H1 (cell line): ENCODE results near the gene FBN2. TPM values are rescaled to one million over a fixed set of nuclear protein-coding genes. Genes with fewer than 3 reads are reported as not detected.

ENCODE experiments used
- CTCF ChIA-PET: fragments of 300-600 bp; sonication (Branson Sonifier 250); formaldehyde crosslinking; loops from one replicate; lab custom pipeline; 2021; ENCODE audit not compliant: partially characterized antibody; lab: Charles Lee
- POLR2A ChIA-PET: fragments of 300-600 bp; sonication (Branson Sonifier 250); formaldehyde crosslinking; loops from one replicate; lab custom pipeline; 2021; ENCODE audit warnings: inconsistent platforms; ENCODE audit not compliant: partially characterized antibody; lab: Charles Lee
- DNase-seq, 2 experiments: peaks; one replicate each; pipeline versions ENCODE4 v3.0.0 to v3.0.0-alpha.2; 2010 to 2022; ENCODE audit warnings: low spot score in 2 of 2, low read depth in 1 of 2, mixed read lengths in 1 of 2
- FAIRE-seq: peaks from 2 replicates; lab custom pipeline; 2011; peaks lifted over from hg19 to GRCh38; lab: Jason Lieb, UNC
- H2AFZ ChIP-seq: 2 replicates; pipeline ENCODE4 v1.8.1; 2012; ENCODE audit warnings: low read length, inconsistent platforms
- H2AK5ac ChIP-seq: 2 replicates; pipeline ENCODE4 v1.6.1; 2013; ENCODE audit warnings: low read depth, low read length
- H2BK120ac ChIP-seq: replicated peaks from 2 replicates; pipeline ENCODE3; 2013; ENCODE audit warnings: low read depth, low read length, inconsistent platforms
- H2BK12ac ChIP-seq: 2 replicates; pipeline ENCODE4 v1.6.1; 2013; ENCODE audit warnings: low read depth, low read length
- H2BK15ac ChIP-seq: 2 replicates; pipeline ENCODE4 v1.6.1; 2013; ENCODE audit warnings: low read length
- H2BK20ac ChIP-seq: 2 replicates; pipeline ENCODE4 v1.6.1; 2013; ENCODE audit warnings: low read length
- H2BK5ac ChIP-seq: 2 replicates; pipeline ENCODE4 v1.6.1; 2013; ENCODE audit warnings: low read depth, low read length
- H3K14ac ChIP-seq: 2 replicates; pipeline ENCODE4 v1.6.1; 2013; ENCODE audit warnings: inconsistent platforms; ENCODE audit not compliant: insufficient read length
- H3K18ac ChIP-seq: 2 replicates; pipeline ENCODE4 v1.6.1; 2013; ENCODE audit warnings: low read length; ENCODE audit errors: extremely low read depth
- H3K23ac ChIP-seq: 2 replicates; pipeline ENCODE4 v1.6.1; 2013; ENCODE audit warnings: inconsistent platforms; ENCODE audit not compliant: insufficient read length
- H3K23me2 ChIP-seq: 2 replicates; pipeline ENCODE4 v1.6.1; 2013; ENCODE audit warnings: low read depth, low read length
- H3K27ac ChIP-seq: 2 replicates; pipeline ENCODE4 v1.6.1; 2011; ENCODE audit warnings: low read depth, low read length, inconsistent platforms
- H3K27me3 ChIP-seq, 4 experiments: replicated peaks in 1 of 4; 1 replicate in 1 of 4; 2 replicates in 3 of 4; pipeline versions ENCODE4 v1.6.1 to v1.8.1; 2011 to 2013; ENCODE audit warnings: low read length in 3 of 4, mild to moderate bottlenecking in 3 of 4, inconsistent platforms in 2 of 4, mixed read lengths in 2 of 4, moderate library complexity in 1 of 4; ENCODE audit not compliant: control insufficient read depth in 3 of 4, insufficient read depth in 3 of 4; ENCODE audit errors: extremely low read depth in 1 of 4
- H3K36me3 ChIP-seq, 4 experiments: 2 replicates each; pipeline versions ENCODE4 v1.6.1 to v1.8.1; 2011 to 2013; ENCODE audit warnings: mild to moderate bottlenecking in 4 of 4, low read length in 3 of 4, moderate library complexity in 2 of 4, control low read depth in 1 of 4, inconsistent platforms in 1 of 4; ENCODE audit not compliant: insufficient read depth in 4 of 4, control insufficient read depth in 2 of 4
- H3K4ac ChIP-seq: replicated peaks from 2 replicates; pipeline ENCODE3; 2013; ENCODE audit warnings: low read length, low read depth, mixed read lengths, inconsistent platforms; ENCODE audit not compliant: insufficient read length
- H3K4me1 ChIP-seq, 4 experiments: replicated peaks in 1 of 4; 1 replicate in 1 of 4; 2 replicates in 3 of 4; pipeline versions ENCODE4 v1.6.1 to v1.8.1; 2011 to 2013; ENCODE audit warnings: low read length in 3 of 4, inconsistent platforms in 2 of 4, mixed read lengths in 1 of 4; ENCODE audit not compliant: insufficient read depth in 4 of 4, control insufficient read depth in 3 of 4
- H3K4me2 ChIP-seq, 2 experiments: 2 replicates each; pipeline versions ENCODE4 v1.6.1 to v1.8.1; 2011 to 2013; ENCODE audit warnings: low read depth in 2 of 2, low read length in 2 of 2, control low read depth in 1 of 2, inconsistent platforms in 1 of 2, mild to moderate bottlenecking in 1 of 2; ENCODE audit not compliant: insufficient read depth in 1 of 2
- H3K4me3 ChIP-seq, 4 experiments: fragments of 200-600, 300-600 bp in 1 of 4; sonication (generic), shearing (Covaris generic), sonication (Bioruptor Twin) in 1 of 4; 2 replicates each; pipeline versions ENCODE4 v1.5.1 to v1.8.1; 2011 to 2016; ENCODE audit warnings: low read length in 4 of 4, low read depth in 3 of 4, control low read depth in 2 of 4, inconsistent platforms in 2 of 4, mild to moderate bottlenecking in 2 of 4, mixed read lengths in 1 of 4, moderate library complexity in 1 of 4; ENCODE audit not compliant: insufficient read depth in 2 of 4; ENCODE audit errors: extremely low read depth in 1 of 4
- H3K56ac ChIP-seq: replicated peaks from 2 replicates; pipeline ENCODE3; 2013; ENCODE audit warnings: low read depth, mild to moderate bottlenecking, mixed read lengths, low read length, inconsistent platforms; ENCODE audit not compliant: insufficient read length
- H3K79me1 ChIP-seq: 2 replicates; pipeline ENCODE4 v1.6.1; 2013; ENCODE audit warnings: low read depth, low read length, control low read depth
- H3K79me2 ChIP-seq, 2 experiments: 2 replicates each; pipeline versions ENCODE4 v1.6.1 to v1.8.1; 2012 to 2013; ENCODE audit warnings: low read length in 2 of 2, mild to moderate bottlenecking in 2 of 2, inconsistent platforms in 1 of 2; ENCODE audit not compliant: insufficient read depth in 2 of 2, control insufficient read depth in 1 of 2
- H3K9ac ChIP-seq, 4 experiments: replicated peaks in 1 of 4; 1 replicate in 1 of 4; 2 replicates in 3 of 4; pipeline versions ENCODE4 v1.6.1 to v1.8.1; 2011 to 2013; ENCODE audit warnings: low read depth in 3 of 4, low read length in 3 of 4, control low read depth in 2 of 4, mild to moderate bottlenecking in 2 of 4, moderate library complexity in 2 of 4, inconsistent platforms in 1 of 4; ENCODE audit errors: extremely low read depth in 1 of 4
- H3K9me3 ChIP-seq, 2 experiments: 2 replicates each; pipeline versions ENCODE4 v1.6.1 to v1.8.1; 2012 to 2013; ENCODE audit warnings: mild to moderate bottlenecking in 2 of 2, moderate library complexity in 2 of 2, control low read depth in 1 of 2, inconsistent platforms in 1 of 2, low read depth in 1 of 2, low read length in 1 of 2, mixed read lengths in 1 of 2; ENCODE audit not compliant: insufficient read depth in 2 of 2
- H4K20me1 ChIP-seq, 2 experiments: replicated peaks in 1 of 2; 2 replicates each; pipeline versions ENCODE3 to v1.8.1; 2011 to 2013; ENCODE audit warnings: inconsistent platforms in 2 of 2, low read length in 2 of 2, mild to moderate bottlenecking in 1 of 2; ENCODE audit not compliant: insufficient read depth in 2 of 2, control insufficient read depth in 1 of 2
- H4K5ac ChIP-seq: 2 replicates; pipeline ENCODE4 v1.6.1; 2013; ENCODE audit warnings: low read length, low read depth, mixed read lengths, inconsistent platforms; ENCODE audit not compliant: insufficient read length
- H4K8ac ChIP-seq: 2 replicates; pipeline ENCODE4 v1.8.0; 2013; ENCODE audit warnings: mild to moderate bottlenecking, moderate library complexity, low read length, inconsistent platforms; ENCODE audit not compliant: insufficient read depth; ENCODE audit errors: extremely low read depth
- H4K91ac ChIP-seq: replicated peaks from 2 replicates; pipeline ENCODE3; 2013; ENCODE audit warnings: low read length, mixed read lengths, inconsistent platforms; ENCODE audit not compliant: insufficient read length
- CREB1 ChIP-seq: IDR thresholded peaks from 2 replicates; pipeline ENCODE4 v1.6.1; 2012; ENCODE audit warnings: inconsistent platforms
- CTCF ChIP-seq, 3 experiments: IDR thresholded peaks; 1 replicate in 2 of 3; 2 replicates in 1 of 3; pipeline versions ENCODE4 v1.5.1 to v1.6.1; 2011; ENCODE audit warnings: low read length in 3 of 3, mild to moderate bottlenecking in 3 of 3, inconsistent platforms in 2 of 3, low read depth in 1 of 3, moderate library complexity in 1 of 3; ENCODE audit not compliant: insufficient read depth in 1 of 3; ENCODE audit errors: control extremely low read depth in 1 of 3
- E2F6 ChIP-seq: IDR thresholded peaks from 2 replicates; pipeline ENCODE4 v1.6.1; 2012; ENCODE audit warnings: inconsistent platforms
- EZH2 ChIP-seq: fragments of 200-600 bp; sonication (generic); IDR thresholded peaks from 2 replicates; pipeline ENCODE4 v1.7.1; 2012; ENCODE audit warnings: low read depth, mild to moderate bottlenecking, moderate library complexity, low read length, inconsistent platforms; ENCODE audit not compliant: severe bottlenecking
- HDAC2 ChIP-seq, 2 experiments: fragments of 300-600 bp in 1 of 2; sonication (generic) in 1 of 2; IDR thresholded peaks; 2 replicates each; pipeline ENCODE4 v1.6.1; 2011 to 2012; ENCODE audit warnings: low read depth in 2 of 2, low read length in 2 of 2, mild to moderate bottlenecking in 2 of 2, moderate library complexity in 2 of 2, borderline replicate concordance in 1 of 2, inconsistent platforms in 1 of 2
- KDM4A ChIP-seq: IDR thresholded peaks from one replicate; pipeline ENCODE4 v1.7.1; 2012; ENCODE audit warnings: low read depth, mild to moderate bottlenecking, moderate library complexity, low read length, inconsistent platforms; ENCODE audit not compliant: severe bottlenecking
- MAX ChIP-seq: IDR thresholded peaks from 2 replicates; pipeline ENCODE4 v1.6.1; 2012; ENCODE audit warnings: inconsistent platforms
- NRF1 ChIP-seq: IDR thresholded peaks from 2 replicates; pipeline ENCODE4 v1.6.1; 2011; ENCODE audit warnings: mild to moderate bottlenecking, low read depth, low read length, improper control_type of control experiment
- POU5F1 ChIP-seq: IDR thresholded peaks from 2 replicates; pipeline ENCODE4 v1.6.1; 2011; ENCODE audit warnings: low read depth, mild to moderate bottlenecking, low read length, moderate library complexity
- SIX5 ChIP-seq: IDR thresholded peaks from 2 replicates; pipeline ENCODE4 v1.6.1; 2011; ENCODE audit warnings: mild to moderate bottlenecking, low read depth, low read length
- SRF ChIP-seq: IDR thresholded peaks from 2 replicates; pipeline ENCODE4 v1.6.1; 2011; ENCODE audit warnings: mild to moderate bottlenecking, low read depth, low read length, moderate library complexity
- WGBS, 2 experiments: shearing (Covaris generic) in 1 of 2; methylation state at CpG; one replicate each; pipeline versions ENCODE4 v1.1.6 to v1.1.7; 2013 to 2015; ENCODE audit warnings: low lambda C conversion rate in 2 of 2, mixed read lengths in 2 of 2, inconsistent platforms in 1 of 2, low coverage in 1 of 2, missing lambda C conversion rate in 1 of 2; ENCODE audit not compliant: insufficient replicate concordance in 2 of 2, insufficient coverage in 1 of 2, insufficient read length in 1 of 2; ENCODE audit errors: extremely low coverage in 1 of 2, missing lambda C conversion rate in 1 of 2; 5-methylcytosine and 5-hydroxymethylcytosine counted together
- polyA plus RNA-seq, 7 experiments: library from polyadenylated mRNA; depleted of rRNA in 3 of 7; stranded (reverse) in 5 of 7; unstranded in 2 of 7; fragments of >200 nt in 5 of 7; fragments of 200-250 nt in 2 of 7; gene quantifications; 1 replicate in 5 of 7; 2 replicates in 1 of 7; 4 replicates in 1 of 7; pipeline versions ENCODE4 v1.2.1 to v1.2.3, GENCODE V29; 2011 to 2013; ENCODE audit warnings: missing spikeins in 2 of 7, mixed read lengths in 2 of 7
- total RNA-seq: library from RNA; stranded (reverse); fragmentation: NEBNext Ultra II Directional; extraction: Animal tissue kit (Norgen Biotek cat#: 25700); gene quantifications from 2 replicates; pipeline ENCODE4 v1.2.1, GENCODE V29; 2021

The FBN2 gene
- total and polyA plus RNA-seq, 2 of the 8 experiments (the other 6 are each of a cell fraction or from before 2014, with no cell fraction given) = 14.1 to 16.3 TPM

- ChIA-PET CTCF (interaction anchor here (1.3 to 1.4 kb wide), 2 partner anchors 15 to 123 kb away, joined by 3 to 6 read pairs; no protein-coding TSS in a partner anchor), POLR2A (no interaction called here)
- H4K91ac ChIP-seq = no peak overlapping the region
- no peak overlapping the region for H3K4me3 ChIP-seq
- H2BK12ac ChIP-seq = no peak overlapping the region
- H2BK15ac ChIP-seq = no peak overlapping the region
- H3K9me3 ChIP-seq = peaks cover 0 to 4% of the 10 kb centered on the region in 2 experiments; a peak in 1 of 4 replicates
- DNase-seq = no peak
- H3K9ac ChIP-seq = no peak overlapping the region
- no peak overlapping the region for H3K18ac ChIP-seq
- H2BK5ac ChIP-seq = no peak overlapping the region
- no peaks in the 10 kb centered on the region for H3K79me1 ChIP-seq
- no peak overlapping the region for H3K4ac ChIP-seq
- H4K8ac ChIP-seq = no peak overlapping the region
- 94% methylated on average over 1 of the region's 1 CpG; no CpG with 5 or more reads in 1 of the 2 experiments for WGBS, 2 experiments
- no peak overlapping the region for H2AFZ ChIP-seq
- H3K23ac ChIP-seq = no peak overlapping the region
- H2AK5ac ChIP-seq = no peak overlapping the region
- H3K56ac ChIP-seq = no peak overlapping the region
- FAIRE-seq = no peak
- no peaks in the 10 kb centered on the region for H3K23me2 ChIP-seq
- H3K27ac ChIP-seq = no peak overlapping the region
- H2BK20ac ChIP-seq = no peak overlapping the region
- no peaks in the 10 kb centered on the region for H3K27me3 ChIP-seq
- peaks cover 0 to 5% (median 2%) of the 10 kb centered on the region in 4 experiments; a peak in 4 of 7 replicates for H3K4me1 ChIP-seq
- H3K79me2 ChIP-seq = no peaks in the 10 kb centered on the region
- no peak overlapping the region for H3K4me2 ChIP-seq
- H3K36me3 ChIP-seq = no peaks in the 10 kb centered on the region
- no peak overlapping the region for H4K5ac ChIP-seq
- no peak overlapping the region for H3K14ac ChIP-seq
- no peak overlapping the region for H2BK120ac ChIP-seq
- H4K20me1 ChIP-seq = no peaks in the 10 kb centered on the region
- no peak for TF ChIP-seq CREB1
- TF ChIP-seq E2F6 = no peak
- no peak for TF ChIP-seq SIX5
- no peak for TF ChIP-seq POU5F1
- no peak for TF ChIP-seq CTCF (IDR thresholded peaks at IDR 0.05; ENCODE audit: control extremely low read depth in 1 of 3, insufficient read depth in 1 of 3, low read depth in 1 of 3, low read length in 3 of 3)
- no peak for TF ChIP-seq SRF
- no peak for TF ChIP-seq EZH2
- no peak for TF ChIP-seq NRF1
- TF ChIP-seq MAX = no peak
- no peak for TF ChIP-seq KDM4A
- no peak for TF ChIP-seq HDAC2 (IDR thresholded peaks at IDR 0.05; ENCODE audit: borderline replicate concordance in 1 of 2, low read depth in 2 of 2, low read length in 2 of 2)
Measured at GRCh38 chr5:128551476-128551875, 13.4 kb upstream of the FBN2 start.
